HG03139 (cell line): ENCODE measurements around the gene CCNL2.
A peak's percentile ranks its signal among the peaks of the same experiment; 100 is the strongest.
"Not testable (repeated sequence)": the region's sequence is repeated elsewhere in the genome, so short reads cannot be mapped to it uniquely, and the experiment has no call there.

Source experiments
- ATAC-seq: cut with Tn5 transposase; IDR thresholded peaks from one replicate; pipeline ENCODE4 v1.9.1; 2021; ENCODE audit not compliant: unreplicated experiment

Gene CCNL2

GRCh38 chr1:1399187-1399871 lies at the start of gene CCNL2:
Gene CCNL2 (minus strand): TSS chr1:1399335. CDS start chr1:1399306, 29 bp downstream.
- peak; percentile 93 for ATAC-seq

DNA sequence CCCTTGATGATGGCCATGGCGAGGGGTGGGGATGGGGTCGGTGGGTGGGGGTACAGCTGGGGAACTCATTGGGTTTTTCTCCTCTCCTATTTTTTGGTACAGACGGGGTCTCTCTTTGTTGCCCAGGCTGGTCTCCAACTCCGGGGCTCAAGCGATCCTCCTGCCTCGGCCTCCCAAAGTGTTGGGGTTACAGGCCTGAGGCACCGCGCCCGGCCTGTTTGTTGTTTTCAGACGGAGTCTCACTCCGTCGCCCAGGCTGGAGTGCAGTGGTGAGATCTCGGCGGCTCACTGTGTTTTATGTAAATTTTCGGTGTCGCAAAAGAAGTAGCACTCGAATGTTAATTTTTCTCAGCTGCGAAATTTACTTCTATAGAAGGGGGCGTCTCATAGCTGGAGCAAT lies 47.5 kb upstream of the CCNL2 start:
- not testable (repeated sequence) for ATAC-seq

DNA sequence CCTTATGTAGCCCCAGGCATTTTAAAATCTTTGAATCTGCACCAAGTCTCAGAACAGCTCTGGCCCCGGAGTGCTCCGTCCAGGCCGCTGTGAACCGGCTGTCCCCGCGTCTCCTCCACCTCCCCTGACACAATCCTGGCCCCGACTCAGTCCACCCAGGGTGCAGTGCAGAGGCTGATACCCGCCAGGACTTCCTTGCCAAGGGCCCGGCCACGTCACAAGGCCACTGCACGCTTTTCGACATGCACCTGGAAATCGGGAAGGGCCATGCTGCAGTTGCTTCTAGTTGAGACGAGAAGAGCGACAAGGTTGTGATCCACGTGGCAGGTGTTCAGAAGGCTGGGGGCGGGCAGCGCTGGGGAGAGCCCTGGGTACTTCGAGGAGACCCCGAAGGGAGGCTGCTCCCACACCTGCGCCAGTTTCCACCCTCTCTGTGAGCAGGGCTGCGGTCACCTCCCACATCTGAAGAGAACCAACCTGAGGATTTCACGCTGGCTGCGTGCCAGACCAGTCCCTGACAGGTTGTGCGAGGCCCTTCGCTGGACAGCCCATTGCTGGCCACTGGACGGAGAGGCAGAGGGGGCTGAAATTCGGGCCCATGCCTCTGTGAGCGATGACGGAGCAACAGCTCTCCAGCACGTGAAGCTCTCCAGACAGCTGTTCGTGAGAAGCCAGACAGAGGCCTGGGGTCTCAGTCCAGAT lies 43.1 kb upstream of the CCNL2 start:
- no peak for ATAC-seq

DNA sequence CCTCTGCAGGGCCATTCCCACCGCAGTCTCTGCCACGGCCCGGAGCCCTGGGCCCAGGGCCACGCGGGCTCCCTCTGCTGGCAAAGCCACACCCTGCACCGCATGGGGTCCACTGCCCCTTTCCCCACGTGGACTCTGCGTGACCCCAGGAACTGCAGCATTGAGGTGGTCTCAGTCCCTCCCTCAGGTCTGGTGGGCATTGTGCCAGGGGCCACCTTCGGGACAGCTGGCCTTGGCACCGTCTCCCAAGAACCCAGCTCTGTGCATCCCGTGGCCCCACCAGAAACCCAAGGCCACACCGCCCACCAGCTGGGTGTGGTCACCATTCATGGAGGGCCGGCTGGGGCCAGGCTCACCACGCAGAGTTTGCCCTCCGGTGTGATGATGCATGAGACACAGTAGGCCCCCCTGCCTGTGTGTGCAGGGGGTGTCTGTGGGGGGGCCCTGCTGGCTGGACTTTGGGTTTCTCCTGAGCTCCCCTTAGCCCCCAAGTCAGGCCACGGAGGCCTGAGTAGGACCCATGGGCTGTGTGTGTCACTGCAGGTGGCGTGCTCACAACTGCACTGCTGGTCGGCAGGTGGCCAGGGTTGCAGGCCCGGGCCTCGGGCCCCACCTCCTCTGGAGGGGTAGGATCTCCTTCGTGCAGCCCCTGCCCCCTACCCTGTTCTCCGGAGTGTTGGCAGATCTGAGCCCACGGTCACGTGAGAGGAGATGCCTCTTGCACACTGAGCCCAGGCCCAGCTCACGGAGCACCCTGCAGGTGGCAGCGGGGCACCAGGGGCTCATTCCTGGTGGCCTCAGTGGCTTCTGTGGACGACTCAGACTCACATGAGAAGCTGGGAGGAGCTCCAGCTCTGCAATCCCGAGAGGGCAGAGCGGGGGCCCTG lies 42.1 kb upstream of the CCNL2 start:
- ATAC-seq = no peak

DNA sequence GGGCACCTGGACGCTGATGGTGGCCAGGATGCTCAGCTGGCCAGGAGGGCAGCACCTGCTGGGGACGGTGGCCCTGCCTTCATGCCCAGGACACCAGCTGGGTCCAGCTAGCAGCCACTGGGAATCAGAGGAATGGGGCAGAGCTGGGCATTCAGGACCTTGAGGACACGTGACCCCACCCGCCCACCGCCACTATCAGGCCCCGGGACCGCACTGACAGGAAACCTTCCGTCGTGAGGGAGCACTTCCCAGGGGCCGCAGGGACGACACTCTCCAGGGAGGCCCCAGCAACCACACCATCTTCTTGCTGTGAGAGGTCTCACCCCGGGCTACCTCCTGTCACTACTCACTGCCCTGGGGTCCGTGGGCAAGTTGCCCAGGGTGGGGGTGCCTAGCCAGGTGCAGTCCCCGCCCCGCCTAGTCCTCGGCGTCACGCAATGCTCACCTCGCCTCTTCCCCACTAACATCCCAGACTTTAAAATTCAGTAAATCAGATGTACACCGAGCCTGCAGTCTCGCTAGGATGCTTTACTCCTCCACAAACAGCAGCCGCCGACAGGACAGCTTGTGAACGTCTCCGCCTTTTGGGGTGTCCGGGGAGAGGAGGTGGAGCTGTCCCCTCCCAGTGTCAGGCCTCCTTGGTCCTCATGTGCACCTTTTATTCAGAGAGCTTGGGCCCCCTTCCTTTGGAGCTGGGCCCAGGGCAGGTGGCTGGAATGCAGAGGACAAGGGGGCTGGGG lies 41.3 kb upstream of the CCNL2 start:
- ATAC-seq = no peak

- no peak for ATAC-seq
These were observed 40.6 kb upstream of the CCNL2 start for GRCh38 chr1:1439546-1440261.

- no peak for ATAC-seq
These were observed 39.6 kb upstream of the CCNL2 start for GRCh38 chr1:1438531-1439381.

DNA sequence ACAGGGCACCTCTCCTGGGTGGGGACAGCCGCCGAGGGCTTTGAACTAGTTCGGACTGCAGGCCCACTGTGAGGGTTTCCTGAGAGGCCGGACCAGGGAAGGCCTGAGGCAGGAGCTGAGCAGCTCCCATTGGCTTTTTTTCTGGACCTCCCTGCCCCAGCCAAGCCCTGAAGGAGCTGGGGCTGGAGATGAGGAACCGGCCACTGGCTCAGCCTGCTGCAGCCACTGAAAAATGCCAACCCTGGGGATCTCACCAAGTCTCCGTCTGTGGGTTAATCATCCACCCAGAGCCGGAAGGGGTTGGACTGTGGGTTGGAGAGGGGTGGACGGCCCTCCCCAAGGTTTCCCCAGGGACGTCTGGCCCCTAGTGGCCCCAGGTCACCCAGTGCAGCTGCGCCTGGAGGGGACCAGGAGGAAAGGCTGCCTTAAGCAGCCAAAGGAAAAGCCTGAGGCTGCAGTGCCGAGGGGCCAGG lies 38.8 kb upstream of the CCNL2 start:
- no peak for ATAC-seq

DNA sequence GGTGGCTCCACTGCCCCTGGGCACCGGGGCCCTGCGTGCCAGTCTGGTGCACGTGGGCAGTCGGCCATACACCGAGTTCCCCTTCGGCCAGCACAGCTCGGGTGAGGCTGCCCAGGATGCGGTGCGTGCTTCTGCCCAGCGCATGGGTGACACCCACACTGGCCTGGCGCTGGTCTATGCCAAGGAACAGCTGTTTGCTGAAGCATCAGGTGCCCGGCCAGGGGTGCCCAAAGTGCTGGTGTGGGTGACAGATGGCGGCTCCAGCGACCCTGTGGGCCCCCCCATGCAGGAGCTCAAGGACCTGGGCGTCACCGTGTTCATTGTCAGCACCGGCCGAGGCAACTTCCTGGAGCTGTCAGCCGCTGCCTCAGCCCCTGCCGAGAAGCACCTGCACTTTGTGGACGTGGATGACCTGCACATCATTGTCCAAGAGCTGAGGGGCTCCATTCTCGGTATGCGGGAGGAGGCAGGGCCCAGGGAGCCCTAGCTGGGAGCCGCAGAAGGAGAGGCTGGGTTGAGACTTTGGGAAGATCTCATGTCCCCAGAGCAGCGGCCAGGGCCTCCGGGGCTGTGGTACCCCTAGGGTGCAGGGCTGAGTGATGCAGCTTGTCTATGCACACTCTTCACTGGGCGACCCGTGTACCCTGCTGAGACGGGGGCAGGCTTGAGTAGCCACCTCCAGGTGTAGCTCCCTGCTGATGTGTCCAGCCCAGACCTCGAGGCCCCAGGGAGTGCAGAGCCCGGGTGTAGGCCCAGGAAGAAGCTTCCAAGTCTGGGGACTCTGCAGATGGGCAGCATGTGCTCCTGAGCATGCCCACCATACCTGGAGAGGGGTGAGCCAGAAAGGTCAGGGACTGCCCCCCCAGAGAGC lies 38.1 kb upstream of the CCNL2 start:
- ATAC-seq = no peak

DNA sequence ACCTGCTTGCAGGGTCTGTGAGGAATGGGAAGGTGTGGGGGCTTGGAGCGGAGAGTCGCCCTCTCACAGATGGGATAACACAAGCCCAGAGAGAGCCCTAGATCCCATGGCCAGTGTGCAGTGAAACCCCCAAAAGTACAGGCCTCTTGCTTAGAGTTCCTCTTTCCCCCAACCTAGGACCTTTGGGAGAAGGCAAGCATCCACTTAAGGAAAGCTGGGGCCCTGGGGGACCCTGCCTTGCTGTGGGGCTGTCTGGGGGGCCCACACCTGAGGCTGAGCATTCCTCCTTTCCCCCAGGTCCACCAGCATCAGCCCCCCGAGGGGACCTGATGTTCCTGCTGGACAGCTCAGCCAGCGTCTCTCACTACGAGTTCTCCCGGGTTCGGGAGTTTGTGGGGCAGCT lies 37.5 kb upstream of the CCNL2 start:
- ATAC-seq = no peak

DNA sequence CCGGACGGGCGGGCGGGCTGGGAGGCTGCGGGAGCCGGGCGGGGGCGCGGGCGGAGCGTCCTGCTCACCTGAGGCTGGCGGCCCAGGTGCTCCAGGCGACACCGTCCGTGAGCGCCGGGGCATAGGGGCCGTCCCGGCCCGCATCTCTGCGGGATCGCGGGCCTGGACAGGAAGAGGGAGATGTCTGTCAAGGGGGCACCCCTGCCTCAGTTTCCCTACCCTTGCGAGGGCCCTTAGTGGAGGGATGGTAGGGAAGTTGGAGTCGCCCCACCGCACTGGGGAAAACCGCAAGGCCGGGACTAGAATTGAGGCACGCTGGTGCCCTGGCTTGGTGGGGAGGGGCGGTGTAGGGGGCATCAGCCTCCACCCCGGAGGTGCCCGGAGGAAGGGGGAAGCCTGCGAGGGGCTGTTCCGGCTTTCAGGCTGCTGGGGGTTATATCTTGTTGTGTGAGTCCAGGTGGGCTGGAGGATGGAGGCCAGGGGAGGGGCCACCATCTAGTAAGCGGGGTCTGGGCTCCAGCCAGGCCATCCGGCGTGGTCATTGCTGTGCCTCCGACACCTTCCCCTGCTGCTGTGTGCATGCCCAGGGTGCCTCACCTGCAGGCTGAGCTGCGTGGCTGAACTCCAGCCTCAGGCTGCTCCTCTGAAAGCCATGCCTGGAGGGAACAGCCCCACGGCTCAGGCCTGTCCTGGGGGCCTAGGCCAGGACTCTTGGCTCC lies 36.9 kb upstream of the CCNL2 start:
- no peak for ATAC-seq

DNA sequence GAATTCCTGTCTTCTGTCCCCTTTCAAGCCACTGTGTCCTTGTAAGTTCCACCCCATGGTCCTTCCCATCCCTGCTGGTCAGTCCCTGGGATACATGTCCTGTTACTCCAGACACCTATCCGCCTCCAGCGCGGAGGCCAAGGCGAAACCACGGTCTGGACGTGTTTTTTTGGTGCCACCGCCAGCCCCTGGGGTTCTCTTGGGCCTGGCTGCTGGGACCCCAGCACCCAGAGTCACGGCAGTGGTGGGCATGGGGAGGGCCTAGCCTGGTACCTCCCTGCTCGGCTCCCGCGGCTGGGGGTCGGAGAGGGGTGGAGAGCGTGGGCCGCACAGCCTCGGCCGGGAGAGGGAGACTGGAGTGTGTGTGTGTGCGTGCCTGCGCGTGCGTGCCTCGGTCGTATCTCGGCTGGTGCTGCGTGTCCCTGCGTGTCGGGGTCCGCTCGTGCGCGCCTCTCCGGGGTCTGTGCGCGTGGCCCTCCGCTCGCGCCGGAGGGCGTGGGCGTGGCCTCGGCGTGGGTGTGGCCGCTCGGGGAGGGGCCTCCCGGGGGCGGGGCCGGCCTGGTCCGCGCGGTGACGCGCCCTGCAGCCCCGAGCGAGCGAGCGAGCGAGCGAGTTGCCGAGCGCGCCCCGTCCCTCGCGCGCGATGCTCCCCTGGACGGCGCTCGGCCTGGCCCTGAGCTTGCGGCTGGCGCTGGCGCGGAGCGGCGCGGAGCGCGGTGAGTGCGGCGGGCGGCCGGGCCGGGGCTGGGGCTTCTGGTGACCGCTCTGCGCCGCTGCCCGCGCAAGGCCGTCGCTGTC lies 36.2 kb upstream of the CCNL2 start, which contains the start of gene VWA1:
Gene VWA1, plus strand, starts transcription at position 585 of the 798 bp plus-strand sequence. Its CDS starts 59 bp downstream, at position 644.
- no peak for ATAC-seq

DNA sequence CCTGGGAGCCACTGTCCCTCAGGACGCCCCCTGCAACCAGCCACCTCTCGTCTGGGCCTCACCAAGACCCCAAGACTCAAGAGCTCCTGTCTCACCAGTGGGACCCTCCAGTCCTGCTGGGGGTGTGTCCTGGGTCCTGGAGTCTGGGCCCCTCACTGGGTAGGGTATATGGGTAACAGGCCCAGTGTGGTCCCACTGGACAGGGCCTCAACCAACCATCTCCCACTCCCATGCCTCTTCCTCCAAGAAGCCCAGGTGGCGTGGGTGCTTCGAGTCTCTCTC lies 35.6 kb upstream of the CCNL2 start:
- no peak for ATAC-seq

DNA sequence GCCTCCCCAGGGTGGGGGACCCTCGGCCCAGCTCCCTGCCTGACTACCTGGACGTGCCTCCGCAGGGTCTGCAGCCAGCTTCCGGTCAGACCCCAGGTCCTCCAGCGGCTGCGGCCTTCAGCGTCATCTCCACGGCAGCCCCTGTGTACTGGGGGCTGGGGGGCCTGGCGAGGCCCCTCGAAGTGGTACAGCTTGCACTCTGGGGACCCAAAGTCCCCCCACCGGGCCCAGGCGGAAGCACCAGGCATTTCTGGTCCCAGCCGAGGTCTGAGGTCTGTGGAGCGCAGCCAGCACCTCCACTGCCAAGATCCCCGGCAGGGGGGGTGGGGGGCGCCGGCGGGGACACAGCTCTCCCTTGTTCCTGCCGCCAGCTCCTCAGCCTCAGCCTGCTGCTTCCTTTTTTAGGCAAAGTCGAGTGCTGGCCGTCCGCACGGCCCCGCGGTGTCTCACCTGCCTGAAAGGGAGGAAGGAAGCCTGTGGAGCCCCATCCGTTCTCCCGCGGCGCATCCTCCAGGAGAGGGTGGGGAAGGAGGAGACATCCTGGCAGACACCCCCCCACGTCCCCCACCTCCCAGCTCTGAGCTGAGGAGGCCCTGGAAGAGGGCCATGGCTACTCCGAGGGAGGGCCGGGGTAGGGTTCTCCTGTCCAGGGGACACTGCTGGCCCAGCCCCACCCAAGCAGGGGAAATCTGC lies 35.1 kb upstream of the CCNL2 start:
- ATAC-seq = no peak

DNA sequence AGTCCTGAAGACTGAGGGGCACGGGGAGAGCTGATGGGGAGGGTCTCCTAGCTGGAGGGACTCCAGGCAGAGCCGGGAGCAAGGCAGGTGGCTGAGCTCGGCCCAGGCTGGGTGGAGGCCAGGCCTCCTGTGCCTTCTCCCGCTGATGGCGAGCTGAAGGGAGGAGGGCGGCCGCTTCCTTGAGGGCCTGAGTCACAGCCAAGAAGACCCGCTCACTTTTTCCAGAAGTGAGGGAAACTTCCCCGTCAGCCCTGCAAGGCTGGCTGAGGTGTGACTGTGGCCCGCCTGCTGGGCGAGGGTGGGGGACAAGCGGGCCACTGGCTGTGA lies 34.6 kb upstream of the CCNL2 start:
- no peak for ATAC-seq

DNA sequence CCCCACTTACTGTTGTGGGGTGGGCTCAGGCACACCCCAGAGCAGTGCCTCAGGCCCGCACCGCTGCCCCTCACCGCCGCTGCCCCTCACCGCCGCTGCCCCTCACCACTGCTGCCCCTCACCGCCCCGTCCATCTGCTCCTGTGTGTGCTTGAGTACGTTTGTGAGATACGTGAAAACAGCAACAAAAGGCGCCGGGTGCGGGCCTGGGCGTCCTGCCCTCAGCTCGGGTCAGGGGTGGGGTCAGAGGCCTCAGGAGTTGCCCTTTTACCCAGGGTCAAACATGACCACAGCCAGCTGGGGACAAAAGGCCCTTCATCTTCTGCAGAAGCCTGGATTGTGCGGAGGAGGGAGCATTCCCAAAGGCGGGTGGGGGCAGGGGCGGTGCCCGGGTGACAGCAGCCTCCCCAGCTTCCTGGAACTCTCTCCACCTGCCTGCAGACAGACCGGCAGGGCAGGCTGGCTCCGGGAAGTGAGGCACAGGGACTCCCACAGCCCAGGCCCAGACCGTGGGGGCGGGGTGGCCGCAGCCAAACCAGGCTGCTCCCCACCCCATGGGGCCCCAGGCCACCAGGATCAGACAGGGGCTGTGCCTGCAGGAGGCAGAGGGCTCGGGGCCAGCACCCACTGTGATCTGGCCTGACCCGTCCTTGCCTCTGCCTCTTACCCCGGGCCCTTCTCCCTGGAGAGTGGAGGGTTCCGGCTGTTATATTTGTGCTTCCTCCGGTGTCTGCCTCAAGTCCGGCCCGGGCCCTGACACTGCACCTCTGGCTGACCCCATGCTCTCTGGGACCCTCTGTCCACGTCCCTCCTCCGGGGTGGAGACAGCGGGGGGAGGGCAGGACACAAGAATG lies 34.0 kb upstream of the CCNL2 start:
- no peak for ATAC-seq
